ENCODE results near the gene AP1AR.

GRCh38 chr4:112247021-112247420 is 15.4 kb downstream of the AP1AR start:
- TF ChIP-seq, protein P1, sequence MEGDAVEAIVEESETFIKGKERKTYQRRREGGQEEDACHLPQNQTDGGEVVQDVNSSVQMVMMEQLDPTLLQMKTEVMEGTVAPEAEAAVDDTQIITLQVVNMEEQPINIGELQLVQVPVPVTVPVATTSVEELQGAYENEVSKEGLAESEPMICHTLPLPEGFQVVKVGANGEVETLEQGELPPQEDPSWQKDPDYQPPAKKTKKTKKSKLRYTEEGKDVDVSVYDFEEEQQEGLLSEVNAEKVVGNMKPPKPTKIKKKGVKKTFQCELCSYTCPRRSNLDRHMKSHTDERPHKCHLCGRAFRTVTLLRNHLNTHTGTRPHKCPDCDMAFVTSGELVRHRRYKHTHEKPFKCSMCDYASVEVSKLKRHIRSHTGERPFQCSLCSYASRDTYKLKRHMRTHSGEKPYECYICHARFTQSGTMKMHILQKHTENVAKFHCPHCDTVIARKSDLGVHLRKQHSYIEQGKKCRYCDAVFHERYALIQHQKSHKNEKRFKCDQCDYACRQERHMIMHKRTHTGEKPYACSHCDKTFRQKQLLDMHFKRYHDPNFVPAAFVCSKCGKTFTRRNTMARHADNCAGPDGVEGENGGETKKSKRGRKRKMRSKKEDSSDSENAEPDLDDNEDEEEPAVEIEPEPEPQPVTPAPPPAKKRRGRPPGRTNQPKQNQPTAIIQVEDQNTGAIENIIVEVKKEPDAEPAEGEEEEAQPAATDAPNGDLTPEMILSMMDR (IDR thresholded peaks at IDR 0.05), result no peak
- TF ChIP-seq POLR2A (IDR thresholded peaks at IDR 0.05), result no peak
